Right renal pelvis (tissue), 4 donors: ENCODE results near the gene CASKIN1. TPM values are rescaled to one million over a fixed set of nuclear protein-coding genes. Genes with fewer than 3 reads are reported as not detected.

ENCODE experiments used
- DNase-seq, 4 donors: peaks; one replicate each; pipeline ENCODE4 v3.0.0-alpha.2; 2013; ENCODE audit warnings: low read depth in 4 of 4, low spot score in 3 of 4, missing footprints in 1 of 4
- polyA plus RNA-seq, 4 donors: library from polyadenylated mRNA; unstranded; fragments of 120-200 nt; gene quantifications; one replicate each; pipeline ENCODE4 v1.2.1, GENCODE V29; 2013; ENCODE audit not compliant: insufficient read length in 4 of 4

Gene CASKIN1
- polyA plus RNA-seq, 4 donors, result 1.2 to 3.1 (median 1.4) TPM

- DNase-seq, result no peak
These were observed 16.8 kb downstream of the CASKIN1 start for GRCh38 chr16:2179576-2179975.

GRCh38 chr16:2179107-2179501, 17.3 kb downstream of the CASKIN1 start:
- no peak for DNase-seq

- DNase-seq, result no peak
These were observed 17.9 kb downstream of the CASKIN1 start for GRCh38 chr16:2178321-2179106.

- no peak for DNase-seq
These were observed 18.8 kb downstream of the CASKIN1 start for GRCh38 chr16:2177561-2177960.

- no peak for DNase-seq
These were observed 19.3 kb downstream of the CASKIN1 start for GRCh38 chr16:2177101-2177500.

GRCh38 chr16:2176047-2176446, 20.4 kb downstream of the CASKIN1 start:
- DNase-seq, result no peak

GRCh38 chr16:2175454-2175853, 21.0 kb downstream of the CASKIN1 start:
- no peak for DNase-seq

- no peak for DNase-seq
These were observed 21.8 kb downstream of the CASKIN1 start for GRCh38 chr16:2174396-2175131.

- no peak for DNase-seq
These were observed 22.5 kb downstream of the CASKIN1 start for GRCh38 chr16:2173916-2174315.

GRCh38 chr16:2173366-2173765, 23.0 kb downstream of the CASKIN1 start:
- DNase-seq, result no peak

GRCh38 chr16:2172688-2173335, 23.6 kb downstream of the CASKIN1 start:
- DNase-seq, result no peak

GRCh38 chr16:2171601-2172178, 24.7 kb downstream of the CASKIN1 start:
- no peak for DNase-seq

GRCh38 chr16:2170587-2171435, 25.6 kb downstream of the CASKIN1 start:
- no peak for DNase-seq

GRCh38 chr16:2170080-2170479, 26.3 kb downstream of the CASKIN1 start:
- no peak for DNase-seq

GRCh38 chr16:2167068-2167638, 29.3 kb downstream of the CASKIN1 start:
- no peak for DNase-seq

GRCh38 chr16:2166263-2167067, 29.9 kb downstream of the CASKIN1 start:
- DNase-seq, result no peak

- no peak for DNase-seq
These were observed 30.5 kb downstream of the CASKIN1 start for GRCh38 chr16:2165861-2166260.

GRCh38 chr16:2163211-2163881, 33.1 kb downstream of the CASKIN1 start:
- no peak for DNase-seq
